SK-N-SH treated with all-trans-retinoic acid at 6 μM for 48 hours (cell line): ENCODE results near the gene LPP.

Source experiments
- ATAC-seq: fragments of 200-7000 bp; cut with Tn5 transposase; 3 replicates; pipeline ENCODE4 v1.9.1; 2020; ENCODE audit warnings: mild to moderate bottlenecking, moderate library complexity
- ARNTL ChIP-seq: fragments of 450-650 bp; formaldehyde crosslinking; IDR thresholded peaks from 2 replicates; pipeline ENCODE4 v1.5.0; 2020; ENCODE audit warnings: low read depth, mild to moderate bottlenecking, moderate library complexity, borderline replicate concordance
- CREB5 ChIP-seq: fragments of 250-450 bp; sonication (Bioruptor Pico); IDR thresholded peaks from 2 replicates; pipeline ENCODE4 v1.5.1; 2020; ENCODE audit warnings: low read depth, mild to moderate bottlenecking, moderate library complexity
- CSDC2 ChIP-seq: fragments of 250-450 bp; sonication (Bioruptor Pico); IDR thresholded peaks from 2 replicates; pipeline ENCODE4 v1.5.0; 2020; ENCODE audit warnings: mild to moderate bottlenecking, moderate library complexity
- ESRRG ChIP-seq: fragments of 250-450 bp; sonication (Bioruptor Pico); IDR thresholded peaks from 2 replicates; pipeline ENCODE4 v1.6.1; 2021; ENCODE audit warnings: mild to moderate bottlenecking
- GLIS3 ChIP-seq: fragments of 250-450 bp; sonication (Bioruptor Pico); IDR thresholded peaks from 2 replicates; pipeline ENCODE4 v1.5.0; 2020; ENCODE audit warnings: mild to moderate bottlenecking, moderate library complexity
- ISL1 ChIP-seq: fragments of 250-450 bp; sonication (Bioruptor Pico); IDR thresholded peaks from 2 replicates; pipeline ENCODE4 v2.1.2; 2022; ENCODE audit warnings: mild to moderate bottlenecking, moderate library complexity
- POU6F1 ChIP-seq: fragments of 250-450 bp; sonication (Bioruptor Pico); IDR thresholded peaks from 2 replicates; pipeline ENCODE4 v1.8.0; 2021; ENCODE audit warnings: low read depth, mild to moderate bottlenecking, moderate library complexity, borderline replicate concordance
- PPARA ChIP-seq: fragments of 250-450 bp; sonication (Bioruptor Pico); IDR thresholded peaks from 2 replicates; pipeline ENCODE4 v1.5.0; 2020; ENCODE audit warnings: mild to moderate bottlenecking, borderline replicate concordance
- RARB ChIP-seq: fragments of 250-450 bp; sonication (Bioruptor Pico); IDR thresholded peaks from 2 replicates; pipeline ENCODE4 v1.8.0; 2021; ENCODE audit warnings: mild to moderate bottlenecking, moderate library complexity
- SNAI2 ChIP-seq: fragments of 250-450 bp; sonication (Bioruptor Pico); IDR thresholded peaks from 2 replicates; pipeline ENCODE4 v1.5.0; 2020; ENCODE audit warnings: mild to moderate bottlenecking, moderate library complexity
- TCF4 ChIP-seq: fragments of 250-450 bp; sonication (Bioruptor Pico); IDR thresholded peaks from 2 replicates; pipeline ENCODE4 v1.8.0; 2021; ENCODE audit warnings: mild to moderate bottlenecking, moderate library complexity, borderline replicate concordance
- TOX ChIP-seq: fragments of 250-450 bp; sonication (Bioruptor Pico); IDR thresholded peaks from 2 replicates; pipeline ENCODE4 v1.8.0; 2021; ENCODE audit warnings: mild to moderate bottlenecking, moderate library complexity, borderline replicate concordance
- TSHZ2 ChIP-seq: fragments of 250-450 bp; sonication (Bioruptor Pico); IDR thresholded peaks from 2 replicates; pipeline ENCODE4 v1.5.0; 2020; ENCODE audit warnings: mild to moderate bottlenecking, moderate library complexity
- ZC3H10 ChIP-seq: fragments of 250-450 bp; sonication (Bioruptor Pico); IDR thresholded peaks from 2 replicates; pipeline ENCODE4 v1.5.1; 2021; ENCODE audit warnings: mild to moderate bottlenecking, moderate library complexity
- ZFP3 ChIP-seq: fragments of 250-450 bp; sonication (Bioruptor Pico); IDR thresholded peaks from 2 replicates; pipeline ENCODE4 v1.5.0; 2020; ENCODE audit warnings: mild to moderate bottlenecking, moderate library complexity
- ZFP30 ChIP-seq: fragments of 450-650 bp; formaldehyde crosslinking; IDR thresholded peaks from 2 replicates; pipeline ENCODE4 v1.5.0; 2022; ENCODE audit warnings: mild to moderate bottlenecking, moderate library complexity
- ZNF565 ChIP-seq: fragments of 450-650 bp; formaldehyde crosslinking; conservative IDR thresholded peaks from 2 replicates; pipeline ENCODE4 v1.5.0; 2020; ENCODE audit warnings: low read depth, mild to moderate bottlenecking, moderate library complexity
- ZNF70 ChIP-seq: fragments of 450-650 bp; formaldehyde crosslinking; IDR thresholded peaks from 2 replicates; pipeline ENCODE4 v1.5.0; 2020; ENCODE audit warnings: mild to moderate bottlenecking, moderate library complexity
- TF ChIP-seq, protein P1 (sequence below): fragments of 250-450 bp; sonication (Bioruptor Pico); IDR thresholded peaks from 2 replicates; pipeline ENCODE4 v1.8.0; 2020; ENCODE audit warnings: mild to moderate bottlenecking, moderate library complexity, borderline replicate concordance

Gene LPP

GRCh38 chr3:188691004-188691403 lies 537.0 kb downstream of the LPP start:
- no peak for ATAC-seq
- no peak for TF ChIP-seq CSDC2
- TF ChIP-seq TSHZ2 (CRISPR knock-in tag) = no peak
- TF ChIP-seq ZC3H10 (CRISPR knock-in tag) = no peak
- TF ChIP-seq CREB5 = no peak
- TF ChIP-seq TOX (CRISPR knock-in tag) = no peak
- TF ChIP-seq POU6F1 (CRISPR knock-in tag) = no peak
- no peak for TF ChIP-seq ISL1 (CRISPR knock-in tag)
- no peak for TF ChIP-seq ESRRG (CRISPR knock-in tag)
- no peak for TF ChIP-seq ZNF565 (CRISPR knock-in tag)
- TF ChIP-seq TCF4 (CRISPR knock-in tag) = no peak
- no peak for TF ChIP-seq PPARA

DNA sequence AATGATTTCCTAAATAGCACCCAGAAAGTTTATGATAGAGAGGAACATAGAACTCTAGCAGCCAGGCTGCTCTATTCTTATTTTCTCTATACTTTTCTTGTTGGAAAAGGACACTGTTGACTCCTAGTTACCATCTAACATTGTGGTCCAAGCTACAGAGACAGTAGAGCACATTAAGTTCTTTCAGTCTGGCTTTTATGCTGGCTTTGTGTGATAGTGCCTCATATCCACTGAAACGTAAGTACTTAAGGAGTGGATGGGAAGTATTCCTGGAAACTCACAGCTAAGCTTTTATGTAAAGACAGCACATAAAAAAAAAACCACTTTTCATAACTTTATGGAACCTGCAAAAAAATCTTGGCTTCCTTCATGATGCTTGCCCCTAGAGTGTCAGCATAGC lies 537.7 kb downstream of the LPP start:
- TF ChIP-seq PPARA (no peak), TOX (CRISPR knock-in tag) (no peak), SNAI2 (no peak), ZFP3 (no peak), CREB5 (no peak), ZNF565 (CRISPR knock-in tag) (no peak), ZFP30 (CRISPR knock-in tag) (no peak), RARB (CRISPR knock-in tag) (no peak), ZNF70 (CRISPR knock-in tag) (no peak), GLIS3 (CRISPR knock-in tag) (no peak), POU6F1 (CRISPR knock-in tag) (no peak), ESRRG (CRISPR knock-in tag) (no peak), CSDC2 (no peak), TCF4 (CRISPR knock-in tag) (no peak), TSHZ2 (CRISPR knock-in tag) (no peak), ARNTL (CRISPR knock-in tag) (no peak)
- TF ChIP-seq, protein P1, sequence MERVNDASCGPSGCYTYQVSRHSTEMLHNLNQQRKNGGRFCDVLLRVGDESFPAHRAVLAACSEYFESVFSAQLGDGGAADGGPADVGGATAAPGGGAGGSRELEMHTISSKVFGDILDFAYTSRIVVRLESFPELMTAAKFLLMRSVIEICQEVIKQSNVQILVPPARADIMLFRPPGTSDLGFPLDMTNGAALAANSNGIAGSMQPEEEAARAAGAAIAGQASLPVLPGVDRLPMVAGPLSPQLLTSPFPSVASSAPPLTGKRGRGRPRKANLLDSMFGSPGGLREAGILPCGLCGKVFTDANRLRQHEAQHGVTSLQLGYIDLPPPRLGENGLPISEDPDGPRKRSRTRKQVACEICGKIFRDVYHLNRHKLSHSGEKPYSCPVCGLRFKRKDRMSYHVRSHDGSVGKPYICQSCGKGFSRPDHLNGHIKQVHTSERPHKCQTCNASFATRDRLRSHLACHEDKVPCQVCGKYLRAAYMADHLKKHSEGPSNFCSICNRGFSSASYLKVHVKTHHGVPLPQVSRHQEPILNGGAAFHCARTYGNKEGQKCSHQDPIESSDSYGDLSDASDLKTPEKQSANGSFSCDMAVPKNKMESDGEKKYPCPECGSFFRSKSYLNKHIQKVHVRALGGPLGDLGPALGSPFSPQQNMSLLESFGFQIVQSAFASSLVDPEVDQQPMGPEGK (CRISPR knock-in tag) = no peak
- TF ChIP-seq, all 23 proteins: peak for 0
- no peak for ATAC-seq
